ENCODE results near the gene RAB31.

Gene RAB31

DNA sequence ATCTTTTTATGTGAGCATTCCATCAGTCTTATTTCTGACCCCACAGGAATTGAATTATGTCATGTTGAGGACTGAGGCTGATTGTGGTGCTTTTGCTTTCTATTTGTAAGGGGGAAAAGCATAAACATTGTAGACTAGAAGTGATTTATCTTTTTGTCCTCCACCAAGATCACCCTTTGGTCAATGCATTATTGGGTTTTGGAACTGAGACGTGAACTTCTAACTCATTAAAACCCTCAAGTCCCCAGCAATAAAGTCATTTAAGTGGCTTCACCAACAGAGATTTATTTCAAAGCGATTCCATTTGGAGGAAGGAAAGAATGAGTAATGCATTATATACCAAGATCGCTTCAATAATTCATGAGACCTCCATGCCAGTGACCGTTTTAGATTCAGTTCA is 102.2 kb downstream of the RAB31 start:
- no peak for TF ChIP-seq Cebpa-rat (IDR thresholded peaks at IDR 0.05)
- no peak overlapping the region for H3K4me3 ChIP-seq
- no peak overlapping the region for H3K27ac ChIP-seq
- H3K9ac ChIP-seq = no peak overlapping the region
- no peaks in the 10 kb centered on the region for H3K4me1 ChIP-seq
- no peaks in the 10 kb centered on the region for H4K20me1 ChIP-seq
- H3K27me3 ChIP-seq = no peaks in the 10 kb centered on the region
- H3K36me3 ChIP-seq = no peaks in the 10 kb centered on the region
- H3K9me3 ChIP-seq = peaks cover 2% of the 10 kb centered on the region; the same call in 1 of the 2 replicates
- no peak overlapping the region for H3K4me2 ChIP-seq

DNA sequence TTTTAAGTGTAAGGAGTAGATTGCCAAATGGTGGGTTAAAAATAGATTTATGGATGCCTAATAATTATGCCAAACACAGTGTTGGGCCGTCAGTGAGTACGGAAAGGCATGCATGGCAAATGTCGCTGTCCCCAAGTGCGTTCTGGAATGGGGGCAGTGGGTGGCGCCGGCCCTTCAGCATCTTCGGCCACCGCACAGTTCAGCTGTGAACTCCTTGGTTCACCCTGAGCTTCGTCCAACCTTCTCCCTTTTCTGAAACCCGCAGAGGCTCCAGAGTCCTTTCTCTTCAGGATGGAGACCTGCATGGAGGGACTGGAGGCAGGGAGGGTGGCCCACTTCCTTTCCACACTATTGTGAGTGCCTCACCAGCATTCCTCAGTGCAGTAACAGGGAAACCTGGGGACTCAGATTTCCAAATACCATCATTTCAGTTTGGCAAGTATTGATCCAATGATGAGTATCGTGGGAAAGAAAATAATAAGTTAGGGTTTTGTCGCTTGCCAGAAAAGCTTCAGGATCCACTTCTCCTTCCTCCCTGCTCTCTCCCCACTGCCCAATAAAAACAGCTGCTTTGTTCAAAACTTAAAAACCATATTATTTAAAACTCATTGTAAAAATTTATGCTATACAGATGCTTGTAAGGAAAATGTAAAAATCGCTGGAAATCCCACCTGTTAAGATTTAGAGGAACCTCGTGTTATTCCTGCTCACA is 103.0 kb downstream of the RAB31 start:
- no peak overlapping the region for H3K9ac ChIP-seq
- H3K4me3 ChIP-seq = no peak overlapping the region
- H3K4me2 ChIP-seq = no peak overlapping the region
- TF ChIP-seq Cebpa-rat (IDR thresholded peaks at IDR 0.05) = no peak
- H3K27me3 ChIP-seq = no peaks in the 10 kb centered on the region
- H4K20me1 ChIP-seq = no peaks in the 10 kb centered on the region
- H3K27ac ChIP-seq = no peak overlapping the region
- no peaks in the 10 kb centered on the region for H3K36me3 ChIP-seq
- no peaks in the 10 kb centered on the region for H3K4me1 ChIP-seq
- H3K9me3 ChIP-seq = no peaks in the 10 kb centered on the region

DNA sequence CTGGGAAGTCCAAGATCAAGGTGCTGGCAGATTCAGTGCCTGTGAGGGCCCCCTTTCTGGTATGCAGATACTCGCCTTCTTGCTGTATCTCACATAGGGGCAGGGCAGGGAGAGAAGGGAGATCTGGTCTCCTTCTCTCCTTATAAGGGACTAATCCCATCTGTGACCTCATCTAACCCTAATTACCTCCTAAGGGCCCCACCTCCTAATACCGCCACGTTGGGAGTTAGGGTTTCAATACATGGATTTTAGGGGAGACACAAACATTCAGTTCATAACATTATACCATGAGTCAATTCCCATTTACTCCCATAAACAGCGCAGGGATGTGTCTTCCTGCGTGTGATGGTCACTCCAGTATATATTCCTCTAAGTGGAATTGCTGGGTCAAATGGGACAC is 103.9 kb downstream of the RAB31 start:
- Histone ChIP-seq H3K27ac (no peak overlapping the region), H3K4me3 (no peak overlapping the region), H3K27me3 (no peaks in the 10 kb centered on the region), H3K4me1 (no peaks in the 10 kb centered on the region), H3K9ac (no peak overlapping the region), H3K4me2 (no peak overlapping the region), H3K36me3 (no peaks in the 10 kb centered on the region), H3K9me3 (no peaks in the 10 kb centered on the region), H4K20me1 (no peaks in the 10 kb centered on the region)
- no peak for TF ChIP-seq Cebpa-rat (IDR thresholded peaks at IDR 0.05)

DNA sequence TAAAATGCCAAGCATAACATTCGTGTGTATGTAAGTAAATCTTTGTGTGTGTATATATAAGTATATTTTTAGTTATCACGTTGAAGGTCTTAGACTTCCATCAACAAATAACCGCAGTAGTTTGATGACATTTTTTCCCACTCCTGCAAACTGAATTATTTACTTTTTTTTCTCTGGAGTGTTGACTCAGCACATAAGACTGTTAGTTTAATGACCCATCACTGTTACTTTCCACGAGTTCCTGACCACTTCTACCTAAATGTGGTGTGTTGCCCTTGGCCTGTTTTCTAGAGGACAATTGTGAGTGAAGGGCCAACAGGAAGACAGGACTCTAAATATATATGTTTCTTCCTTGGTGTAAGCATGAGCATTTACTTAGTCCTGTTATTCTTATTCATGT is 106.3 kb downstream of the RAB31 start:
- no peaks in the 10 kb centered on the region for H3K27me3 ChIP-seq
- no peak overlapping the region for H3K27ac ChIP-seq
- H3K9me3 ChIP-seq = peaks cover 7% of the 10 kb centered on the region; the same call in 1 of the 2 replicates
- no peaks in the 10 kb centered on the region for H3K4me1 ChIP-seq
- H3K9ac ChIP-seq = no peak overlapping the region
- no peak overlapping the region for H3K4me3 ChIP-seq
- H3K4me2 ChIP-seq = no peak overlapping the region
- H4K20me1 ChIP-seq = no peaks in the 10 kb centered on the region
- H3K36me3 ChIP-seq = no peaks in the 10 kb centered on the region; the same call in 1 of the 2 replicates
- TF ChIP-seq Cebpa-rat (IDR thresholded peaks at IDR 0.05) = no peak

DNA sequence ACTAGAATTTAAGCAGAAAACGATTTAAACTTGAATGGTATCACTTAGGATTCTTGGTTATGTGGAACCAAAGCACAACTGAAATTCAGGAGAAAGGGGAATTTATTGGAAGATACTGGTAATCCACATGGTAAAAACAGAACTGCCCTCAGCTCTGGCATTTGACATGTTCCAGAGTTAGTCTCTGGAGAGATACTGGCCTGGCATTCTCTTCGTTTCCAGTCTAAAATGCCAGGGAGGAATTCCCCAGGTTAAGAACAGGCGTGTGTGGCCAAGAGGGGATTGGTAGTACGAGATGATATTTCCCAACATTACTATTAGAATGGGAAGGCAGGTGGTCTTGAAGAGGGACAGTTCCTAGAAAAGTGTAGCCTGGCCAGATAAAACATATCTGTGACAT is 109.2 kb downstream of the RAB31 start:
- Histone ChIP-seq H3K9ac (no peak overlapping the region), H3K27ac (no peak overlapping the region), H3K9me3 (peaks cover 7% of the 10 kb centered on the region; the same call in 1 of the 2 replicates), H3K4me1 (no peaks in the 10 kb centered on the region), H4K20me1 (no peaks in the 10 kb centered on the region), H3K27me3 (no peaks in the 10 kb centered on the region), H3K4me2 (no peak overlapping the region), H3K36me3 (no peaks in the 10 kb centered on the region; the same call in 1 of the 2 replicates), H3K4me3 (no peak overlapping the region)
- TF ChIP-seq Cebpa-rat (IDR thresholded peaks at IDR 0.05) = no peak

DNA sequence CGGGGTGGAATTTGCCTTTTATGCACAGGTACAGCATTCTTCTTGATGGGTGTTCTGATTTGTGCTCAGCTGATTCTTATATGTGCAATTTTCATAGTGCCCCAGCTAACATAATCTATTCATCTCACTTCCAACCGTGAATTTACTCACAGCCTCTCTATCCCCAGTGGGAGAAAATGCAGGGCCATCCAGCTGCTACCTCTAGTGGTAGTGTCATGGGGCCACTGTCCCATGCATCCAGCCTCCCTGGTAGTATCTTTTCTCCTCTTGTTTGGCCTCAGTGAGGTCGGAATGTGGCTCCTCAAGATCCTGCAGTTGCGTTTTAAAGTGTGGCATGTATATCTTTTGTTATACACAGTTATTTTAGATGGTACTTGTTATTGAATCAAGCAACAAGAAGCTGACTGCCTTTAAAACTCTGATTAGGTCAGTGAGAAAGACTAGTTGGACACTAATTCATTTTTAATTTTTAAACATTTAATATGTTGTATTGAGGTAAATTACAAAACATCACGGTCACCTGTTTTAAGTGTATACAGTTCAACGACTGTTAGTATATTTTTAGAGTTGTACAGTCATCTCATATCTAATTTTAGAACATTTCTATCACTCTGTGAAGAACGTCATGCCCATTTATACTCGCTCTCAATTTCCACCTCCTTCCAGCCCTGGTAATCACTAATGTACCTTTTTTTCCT is 109.8 kb downstream of the RAB31 start:
- Histone ChIP-seq H3K27ac (no peak overlapping the region), H3K9ac (no peak overlapping the region), H3K4me2 (no peak overlapping the region), H3K27me3 (no peaks in the 10 kb centered on the region), H3K9me3 (peaks cover 7% of the 10 kb centered on the region; the same call in 1 of the 2 replicates), H3K4me3 (no peak overlapping the region), H3K36me3 (no peaks in the 10 kb centered on the region; the same call in 1 of the 2 replicates), H4K20me1 (no peaks in the 10 kb centered on the region), H3K4me1 (no peaks in the 10 kb centered on the region)
- TF ChIP-seq Cebpa-rat (IDR thresholded peaks at IDR 0.05) = no peak

DNA sequence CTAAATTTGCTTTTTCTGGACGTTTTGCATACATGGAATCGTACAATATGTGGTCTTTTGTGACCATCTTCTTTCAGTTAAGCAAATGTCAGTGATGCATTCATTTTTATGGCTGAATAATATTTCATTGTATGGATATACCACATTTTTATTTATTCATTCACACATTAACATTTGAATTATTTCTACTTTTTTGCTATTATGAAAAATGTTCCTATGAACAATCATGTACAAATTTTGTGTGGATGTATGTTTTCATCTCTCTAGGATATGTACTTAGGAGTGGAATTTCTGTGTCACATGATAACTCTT is 110.3 kb downstream of the RAB31 start:
- Histone ChIP-seq H3K4me2 (no peak overlapping the region), H3K9me3 (peaks cover 7% of the 10 kb centered on the region; the same call in 1 of the 2 replicates), H3K27me3 (no peaks in the 10 kb centered on the region), H3K4me3 (no peak overlapping the region), H3K4me1 (no peaks in the 10 kb centered on the region), H3K27ac (no peak overlapping the region), H4K20me1 (no peaks in the 10 kb centered on the region), H3K9ac (no peak overlapping the region), H3K36me3 (no peaks in the 10 kb centered on the region; the same call in 1 of the 2 replicates)
- no peak for TF ChIP-seq Cebpa-rat (IDR thresholded peaks at IDR 0.05)

DNA sequence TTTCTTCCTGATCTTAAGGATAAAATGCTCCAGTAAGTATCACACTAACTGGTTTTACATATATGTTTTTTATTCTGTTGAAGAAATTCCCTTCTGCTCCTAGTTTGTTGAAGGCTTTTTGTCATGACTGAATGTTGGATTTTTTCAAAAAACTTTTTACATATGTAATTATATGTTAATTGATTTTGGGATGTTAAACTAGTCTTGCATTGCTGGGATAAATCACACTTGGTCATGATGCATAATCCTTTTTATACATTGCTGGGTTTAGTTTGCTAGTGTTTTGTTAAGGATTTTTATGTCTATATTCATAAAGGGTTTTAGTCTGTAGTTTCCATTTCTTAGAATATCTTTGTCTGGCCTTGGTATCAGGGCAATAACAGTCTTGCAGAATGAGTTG is 112.0 kb downstream of the RAB31 start:
- Histone ChIP-seq H3K27me3 (no peaks in the 10 kb centered on the region), H3K36me3 (no peaks in the 10 kb centered on the region; the same call in 1 of the 2 replicates), H4K20me1 (no peaks in the 10 kb centered on the region), H3K4me2 (no peak overlapping the region), H3K4me1 (no peaks in the 10 kb centered on the region), H3K27ac (no peak overlapping the region), H3K4me3 (no peak overlapping the region), H3K9me3 (peaks cover 7% of the 10 kb centered on the region; the same call in 1 of the 2 replicates), H3K9ac (no peak overlapping the region)
- TF ChIP-seq Cebpa-rat (IDR thresholded peaks at IDR 0.05) = no peak

DNA sequence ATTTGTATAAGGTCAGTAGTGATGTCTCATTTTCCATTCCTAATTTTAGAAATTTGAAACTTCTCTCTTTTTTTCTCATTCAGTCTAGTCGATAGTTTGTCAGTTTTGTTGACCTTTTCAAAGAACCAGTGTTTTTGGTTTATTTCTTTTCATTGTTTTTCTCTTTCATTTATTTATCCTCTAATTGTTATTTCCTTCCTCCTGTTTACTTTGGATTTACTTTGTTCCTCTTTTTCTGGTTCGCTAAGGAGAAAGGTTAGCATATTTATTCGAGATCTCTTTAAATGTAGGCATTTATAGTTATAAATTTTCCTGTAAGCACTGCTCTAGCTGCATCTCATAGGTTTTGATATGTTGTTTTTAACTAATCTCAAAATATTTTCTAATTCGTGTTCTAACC is 112.6 kb downstream of the RAB31 start:
- Histone ChIP-seq H4K20me1 (no peaks in the 10 kb centered on the region), H3K9ac (no peak overlapping the region), H3K4me1 (no peaks in the 10 kb centered on the region; the same call in 1 of the 2 replicates), H3K27me3 (no peaks in the 10 kb centered on the region), H3K4me2 (no peak overlapping the region), H3K4me3 (no peak overlapping the region), H3K9me3 (peaks cover 7% of the 10 kb centered on the region; the same call in 1 of the 2 replicates), H3K27ac (no peak overlapping the region), H3K36me3 (no peaks in the 10 kb centered on the region; the same call in 1 of the 2 replicates)
- no peak for TF ChIP-seq Cebpa-rat (IDR thresholded peaks at IDR 0.05)

DNA sequence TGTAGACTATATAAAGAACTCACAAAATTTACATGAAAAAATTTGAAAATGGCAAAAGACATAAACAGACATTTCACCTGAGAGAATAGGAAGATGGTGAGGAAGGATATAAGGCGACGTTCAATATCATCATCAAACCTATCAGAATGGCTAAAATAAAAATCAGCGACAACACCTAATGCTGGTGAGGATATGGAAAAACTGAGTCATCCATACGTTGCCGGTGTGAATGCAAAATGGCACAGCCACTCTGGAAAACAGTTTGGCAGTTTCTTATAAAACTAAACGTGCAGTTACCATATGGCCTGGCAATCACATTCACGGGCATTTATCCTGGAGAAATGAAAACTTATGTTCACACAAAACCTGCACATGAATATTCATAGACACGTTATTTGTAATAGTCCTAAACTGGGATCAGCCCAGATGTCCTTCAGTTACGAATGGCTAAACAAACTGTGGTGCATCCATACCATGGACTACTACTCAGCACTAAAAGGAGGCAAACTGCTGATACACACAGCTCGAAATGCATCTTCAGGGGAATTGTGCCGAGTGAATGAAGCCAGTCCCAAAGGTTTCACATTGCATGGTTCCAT is 114.6 kb downstream of the RAB31 start:
- H3K27ac ChIP-seq = no peak overlapping the region
- TF ChIP-seq Cebpa-rat (IDR thresholded peaks at IDR 0.05) = no peak

More for the DNA sequence above, 114.6 kb downstream of the RAB31 start:
- Histone ChIP-seq H3K36me3 (no peaks in the 10 kb centered on the region; the same call in 1 of the 2 replicates), H3K9me3 (peaks cover 7% of the 10 kb centered on the region; the same call in 1 of the 2 replicates), H3K27me3 (no peaks in the 10 kb centered on the region), H3K4me3 (no peak overlapping the region), H3K9ac (no peak overlapping the region), H3K4me2 (no peak overlapping the region), H3K4me1 (no peaks in the 10 kb centered on the region; the same call in 1 of the 2 replicates), H4K20me1 (no peaks in the 10 kb centered on the region)
